Activated CD4-positive, alpha-beta T cell treated with anti-CD3 and anti-CD28 coated beads for 4 hours (primary cell): ENCODE measurements around the gene IDUA.

ENCODE experiments used
- DNase-seq, 2 donors: peaks; one replicate each; pipeline ENCODE4 v3.0.0-alpha.2; 2020

Gene IDUA

GRCh38 chr4:1017706-1018105 lies 30.9 kb downstream of the IDUA start:
- DNase-seq: no peak

- DNase-seq: no peak
Observed at GRCh38 chr4:1018147-1019020, 31.5 kb downstream of the IDUA start.

GRCh38 chr4:1019320-1019719 lies 32.5 kb downstream of the IDUA start:
- no peak for DNase-seq

GRCh38 chr4:1019729-1020470 lies 33.1 kb downstream of the IDUA start:
- DNase-seq: no peak

- DNase-seq: no peak
Observed at GRCh38 chr4:1021386-1022050, 34.7 kb downstream of the IDUA start.

GRCh38 chr4:1022051-1022738 lies 35.4 kb downstream of the IDUA start:
- DNase-seq: no peak

GRCh38 chr4:1022739-1023066 lies 35.9 kb downstream of the IDUA start:
- no peak for DNase-seq

GRCh38 chr4:1023075-1023640 lies 36.3 kb downstream of the IDUA start:
- no peak for DNase-seq

GRCh38 chr4:1023895-1024740 lies 37.3 kb downstream of the IDUA start:
- DNase-seq: no peak

GRCh38 chr4:1024882-1025545 lies 38.2 kb downstream of the IDUA start:
- no peak for DNase-seq

GRCh38 chr4:1026115-1026514 lies 39.3 kb downstream of the IDUA start:
- DNase-seq: peak; percentile 26 to 29

- DNase-seq: no peak
Observed at GRCh38 chr4:1027219-1027914, 40.5 kb downstream of the IDUA start.

GRCh38 chr4:1027915-1028238 lies 41.0 kb downstream of the IDUA start:
- DNase-seq: no peak

- DNase-seq: no peak
Observed at GRCh38 chr4:1028574-1029220, 41.9 kb downstream of the IDUA start.

GRCh38 chr4:1029529-1029928 lies 42.7 kb downstream of the IDUA start:
- DNase-seq: no peak

GRCh38 chr4:1030031-1030430 lies 43.2 kb downstream of the IDUA start:
- no peak for DNase-seq

- DNase-seq: no peak
Observed at GRCh38 chr4:1030559-1030958, 43.7 kb downstream of the IDUA start.

- no peak for DNase-seq
Observed at GRCh38 chr4:1031346-1031745, 44.5 kb downstream of the IDUA start.

- no peak for DNase-seq
Observed at GRCh38 chr4:1031956-1032795, 45.3 kb downstream of the IDUA start.
